Neural progenitor cell (in vitro differentiated cells): ENCODE measurements around the gene LIAS. TPM values are rescaled to one million over a fixed set of nuclear protein-coding genes. Genes with fewer than 3 reads are reported as not detected.
A peak's percentile ranks its signal among the peaks of the same experiment; 100 is the strongest.

Experiments used
- DNase-seq: peaks from one replicate; pipeline ENCODE4 v3.0.0-alpha.2; 2016; ENCODE audit warnings: low spot score
- H2AFZ ChIP-seq: fragments of 200-600 bp; sonication (generic); replicated peaks from 2 replicates; pipeline ENCODE4 v1.6.1; 2016; ENCODE audit warnings: antibody characterized with exemption
- H3F3A ChIP-seq: fragments of 200-600 bp; sonication (generic); 2 replicates; pipeline ENCODE4 v1.6.1; 2016; ENCODE audit warnings: antibody characterized with exemption, low read depth
- H3K27ac ChIP-seq: fragments of 200-600 bp; sonication (generic); 2 replicates; pipeline ENCODE4 v1.5.1; 2016; ENCODE audit warnings: mild to moderate bottlenecking
- H3K27me3 ChIP-seq: fragments of 200-600 bp; sonication (generic); 2 replicates; pipeline ENCODE4 v1.6.1; 2016; ENCODE audit warnings: mild to moderate bottlenecking, moderate library complexity
- H3K36me3 ChIP-seq: fragments of 200-600 bp; sonication (generic); 2 replicates; pipeline ENCODE4 v1.5.1; 2016
- H3K4me1 ChIP-seq: fragments of 200-600 bp; sonication (generic); 2 replicates; pipeline ENCODE4 v1.6.1; 2016; ENCODE audit warnings: mixed run types
- H3K4me2 ChIP-seq: fragments of 200-600 bp; sonication (generic); 2 replicates; pipeline ENCODE4 v1.6.1; 2016
- H3K4me3 ChIP-seq: fragments of 200-600 bp; sonication (generic); 2 replicates; pipeline ENCODE4 v1.5.1; 2016
- H3K79me2 ChIP-seq: fragments of 200-600 bp; sonication (generic); 2 replicates; pipeline ENCODE4 v1.6.1; 2016; ENCODE audit warnings: low read depth
- H3K9ac ChIP-seq: fragments of 200-600 bp; sonication (generic); 2 replicates; pipeline ENCODE4 v1.6.1; 2016
- H3K9me3 ChIP-seq: fragments of 200-600 bp; sonication (generic); 2 replicates; pipeline ENCODE4 v1.5.1; 2016; ENCODE audit warnings: low read depth
- H4K20me1 ChIP-seq: fragments of 200-600 bp; sonication (generic); 2 replicates; pipeline ENCODE4 v1.6.1; 2016; ENCODE audit warnings: low read depth
- H3K27ac Mint-ChIP-seq: 3 replicates; pipeline ENCODE4 v1.8.0; 2021; ENCODE audit warnings: mixed read lengths
- H3K27me3 Mint-ChIP-seq: 2 replicates; pipeline ENCODE4 v1.8.0; 2022; ENCODE audit warnings: low read depth, mild to moderate bottlenecking, inconsistent platforms, moderate library complexity, mixed read lengths; ENCODE audit not compliant: insufficient read depth
- H3K36me3 Mint-ChIP-seq: 3 replicates; pipeline ENCODE4 v1.8.0; 2021; ENCODE audit warnings: mixed read lengths
- H3K4me1 Mint-ChIP-seq: 3 replicates; pipeline ENCODE4 v1.8.0; 2021; ENCODE audit warnings: mixed read lengths
- H3K4me3 Mint-ChIP-seq: 3 replicates; pipeline ENCODE4 v1.8.0; 2021; ENCODE audit warnings: mild to moderate bottlenecking, moderate library complexity, mixed read lengths
- H3K9me3 Mint-ChIP-seq: 3 replicates; pipeline ENCODE4 v1.8.0; 2020; ENCODE audit warnings: mixed read lengths
- CTCF ChIP-seq: fragments of 200-600 bp; sonication (generic); IDR thresholded peaks from 2 replicates; pipeline ENCODE4 v1.5.1; 2017; ENCODE audit warnings: antibody characterized with exemption, mild to moderate bottlenecking
- EZH2 ChIP-seq: fragments of 200-600 bp; sonication (generic); IDR thresholded peaks from 2 replicates; pipeline ENCODE4 v1.6.1; 2017; ENCODE audit warnings: antibody characterized with exemption, mild to moderate bottlenecking, moderate library complexity
- EZH2phosphoT487 ChIP-seq: fragments of 200-600 bp; sonication (generic); IDR thresholded peaks from 2 replicates; pipeline ENCODE4 v1.6.1; 2017; ENCODE audit warnings: antibody characterized with exemption
- microRNA-seq: library from miRNA; unstranded; fragments of <30 nt; microRNA quantifications from one replicate; pipeline ENCODE4, GENCODE V29; 2016
- small RNA-seq: library from RNA; depleted of rRNA; stranded (forward); fragments of <200 nt; gene quantifications from one replicate; pipeline ENCODE3, GENCODE V24; 2015
- total RNA-seq: library from RNA; depleted of rRNA; stranded (reverse); fragments of >200 nt; gene quantifications from 2 replicates; pipeline ENCODE4 v1.2.3, GENCODE V29; 2015; ENCODE audit warnings: low replicate concordance

Gene LIAS
- total RNA-seq, 1 donor from 2014 or later = 30.5 TPM

- no peaks in the 10 kb centered on the region for H3K27me3 Mint-ChIP-seq
- peaks cover 93% of the 10 kb centered on the region for H3K79me2 ChIP-seq
- H3K4me1 Mint-ChIP-seq = peaks cover 23% of the 10 kb centered on the region
- peak overlapping the region; percentile 91 for H3K9ac ChIP-seq
- H4K20me1 ChIP-seq = peaks cover 40% of the 10 kb centered on the region
- peak overlapping the region; percentile 94 for H2AFZ ChIP-seq
- peak overlapping the region; percentile 100 for H3K4me2 ChIP-seq
- H3F3A ChIP-seq = peaks cover 25% of the 10 kb centered on the region
- H3K9me3 Mint-ChIP-seq = peaks cover 18% of the 10 kb centered on the region
- peak; percentile 29 for DNase-seq
- H3K27ac Mint-ChIP-seq = peak overlapping the region; percentile 96
- H3K36me3 Mint-ChIP-seq = peaks cover 26% of the 10 kb centered on the region
- H3K4me3 ChIP-seq = peak overlapping the region; percentile 83
- H3K36me3 ChIP-seq = peaks cover 24% of the 10 kb centered on the region
- peak overlapping the region; percentile 96 for H3K27ac ChIP-seq
- H3K4me3 Mint-ChIP-seq = peak overlapping the region; percentile 98
- TF ChIP-seq EZH2 (no peak), EZH2phosphoT487 (no peak), CTCF (no peak)
- H3K4me1 ChIP-seq = peaks cover 6% of the 10 kb centered on the region
- H3K9me3 ChIP-seq = peaks cover 13% of the 10 kb centered on the region
- H3K27me3 ChIP-seq = no peaks in the 10 kb centered on the region
Observed at GRCh38 chr4:39526765-39527295, 68.0 kb downstream of the LIAS start.

DNA sequence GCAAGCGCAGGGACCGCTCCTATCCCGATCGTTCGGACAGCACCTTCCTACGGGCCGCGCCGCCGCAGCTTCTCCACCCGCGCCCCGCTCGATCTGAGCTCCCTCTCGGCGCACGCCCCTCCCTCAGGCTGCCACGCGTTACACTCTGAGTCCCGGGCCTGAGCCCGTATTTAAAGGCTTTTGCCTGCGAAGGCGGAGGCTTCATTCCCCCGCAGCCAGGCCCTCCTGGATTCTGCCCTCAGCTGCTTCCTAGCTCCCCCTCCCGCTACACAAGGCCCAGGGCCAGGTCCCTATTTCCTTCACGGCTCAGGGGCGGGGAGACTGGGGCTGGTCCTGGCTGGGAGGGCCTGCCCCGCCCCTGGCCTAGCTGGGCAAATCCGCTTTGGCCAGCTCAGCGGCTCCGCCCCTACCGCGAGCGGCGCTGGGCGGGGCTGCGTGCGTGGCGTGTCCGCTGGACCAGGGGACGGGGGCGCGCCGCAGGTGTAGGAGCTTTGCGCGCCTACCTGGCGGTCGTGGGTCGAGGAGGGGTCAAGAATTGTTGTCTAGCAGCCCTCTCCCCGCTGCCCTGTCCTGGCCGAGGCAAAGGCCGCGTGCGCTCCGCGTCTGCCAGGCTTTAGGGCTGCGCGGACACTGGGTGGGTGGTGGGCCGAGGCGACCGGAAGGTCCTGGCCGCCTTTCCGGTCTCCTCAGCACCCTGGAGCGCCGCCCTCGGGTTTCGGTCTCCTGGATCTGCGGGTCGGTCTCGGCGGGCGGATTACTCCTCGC, 68.6 kb downstream of the LIAS start, which contains the start of gene UGDH:
TSS of gene UGDH (minus strand) at position 144 of the 765 bp plus-strand sequence. CDS start 5,927 bp downstream, outside the sequence.
- Mint-ChIP-seq H3K4me1 (peaks cover 23% of the 10 kb centered on the region), H3K4me3 (peak within 1 kb of the TSS; percentile 98), H3K27ac (peak within 1 kb of the TSS; percentile 96), H3K27me3 (no peaks in the 10 kb centered on the region), H3K36me3 (peaks cover 32% of the 10 kb centered on the region), H3K9me3 (peaks cover 25% of the 10 kb centered on the region)
- peak within 1 kb of the TSS; percentile 83 for H3K4me3 ChIP-seq
- H3K4me1 ChIP-seq = peaks cover 6% of the 10 kb centered on the region
- H3K27me3 ChIP-seq = no peaks in the 10 kb centered on the region
- H3F3A ChIP-seq = peaks cover 25% of the 10 kb centered on the region
- peak within 1 kb of the TSS; percentile 91 for H3K9ac ChIP-seq
- peak within 1 kb of the TSS; percentile 100 for H3K4me2 ChIP-seq
- peaks cover 33% of the 10 kb centered on the region for H4K20me1 ChIP-seq
- DNase-seq = peak; percentile 99
- peaks cover 92% of the 10 kb centered on the region for H3K79me2 ChIP-seq
- H3K36me3 ChIP-seq = peaks cover 28% of the 10 kb centered on the region
- TF ChIP-seq EZH2phosphoT487 (no peak), CTCF (no peak), EZH2 (no peak)
- H2AFZ ChIP-seq = peak within 1 kb of the TSS; percentile 94
- peak within 1 kb of the TSS; percentile 98 for H3K27ac ChIP-seq
- H3K9me3 ChIP-seq = peaks cover 15% of the 10 kb centered on the region

DNA sequence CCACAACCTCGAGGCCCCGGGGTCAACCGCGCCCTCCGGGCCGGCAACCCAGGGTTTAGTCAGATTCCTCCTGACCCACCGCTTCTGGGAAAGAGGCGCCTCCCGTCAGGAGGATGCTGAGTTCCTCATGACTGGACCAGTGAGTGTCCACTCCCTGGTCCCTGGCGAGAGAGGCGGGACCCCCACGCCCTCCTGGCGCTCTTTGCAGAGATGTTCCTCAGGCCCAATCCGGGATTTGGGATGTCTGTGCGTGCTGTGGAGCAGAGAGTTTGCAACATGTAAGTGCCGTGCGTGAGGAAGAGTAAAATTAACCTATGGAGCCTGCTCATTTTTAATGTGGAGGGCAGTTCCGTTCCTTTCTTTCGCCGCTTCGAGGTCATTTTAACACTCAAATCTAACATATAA, 69.2 kb downstream of the LIAS start:
- Mint-ChIP-seq H3K4me1 (peaks cover 23% of the 10 kb centered on the region), H3K36me3 (peaks cover 38% of the 10 kb centered on the region), H3K4me3 (peak overlapping the region; percentile 98), H3K9me3 (peaks cover 31% of the 10 kb centered on the region), H3K27ac (peak overlapping the region; percentile 95), H3K27me3 (no peaks in the 10 kb centered on the region)
- no peak for TF ChIP-seq EZH2
- no peak for TF ChIP-seq CTCF
- TF ChIP-seq EZH2phosphoT487 = no peak
- no peak for DNase-seq
- H3K27ac ChIP-seq = peak overlapping the region; percentile 98
- peaks cover 6% of the 10 kb centered on the region for H3K4me1 ChIP-seq
- H3K36me3 ChIP-seq = peaks cover 34% of the 10 kb centered on the region
- H3K4me2 ChIP-seq = peak overlapping the region; percentile 100
- H3K79me2 ChIP-seq = peaks cover 91% of the 10 kb centered on the region
- H2AFZ ChIP-seq = peak overlapping the region; percentile 94
- peak overlapping the region; percentile 83 for H3K4me3 ChIP-seq
- peaks cover 27% of the 10 kb centered on the region for H4K20me1 ChIP-seq
- peaks cover 15% of the 10 kb centered on the region for H3K9me3 ChIP-seq
- no peaks in the 10 kb centered on the region for H3K27me3 ChIP-seq
- H3K9ac ChIP-seq = peak overlapping the region; percentile 80
- peaks cover 25% of the 10 kb centered on the region for H3F3A ChIP-seq

Small RNA genes within 50 kb of the gene (microRNA-seq; reads per million reads assigned to microRNA genes)
- gene MIR5591 = not detected

Small RNA genes within 50 kb of the gene (small RNA-seq; reads per million reads assigned to genes)
- gene MIR5591 (not detected), gene RF00019 (not detected)

Other genes with a start within 250 kb of the LIAS start
- gene RFC1, start 92.7 kb upstream of the LIAS start, total RNA-seq = 67.0 and 123 TPM in 2 replicates
- not detected in 2 replicates for gene KLB, start 52.1 kb upstream of the LIAS start, total RNA-seq
- 4,656 and 6,671 TPM in 2 replicates for gene RPL9, start 134 bp upstream of the LIAS start, total RNA-seq
- 128 and 157 TPM in 2 replicates for gene UGDH, start 68.4 kb downstream of the LIAS start, total RNA-seq
- 43.5 and 91.0 TPM in 2 replicates for gene SMIM14, start 179.8 kb downstream of the LIAS start, total RNA-seq
- gene UBE2K, start 239.1 kb downstream of the LIAS start, total RNA-seq = 36.6 and 61.8 TPM in 2 replicates